Body of pancreas (tissue), 4 donors: ENCODE results near the gene ATG16L1.

ENCODE experiments used
- CTCF ChIP-seq, 7 experiments: fragments of 450-650 bp in 4 of 7; fragments of 200-600 bp in 3 of 7; sonication (generic) in 3 of 7; IDR thresholded peaks; one replicate each; pipeline ENCODE4 v1.5.1; 2016 to 2019; ENCODE audit warnings: antibody characterized with exemption in 7 of 7
- POLR2A ChIP-seq, 3 donors: fragments of 450-650 bp; IDR thresholded peaks; one replicate each; pipeline ENCODE4 v1.6.1; 2016; ENCODE audit warnings: antibody characterized with exemption in 3 of 3, mild to moderate bottlenecking in 2 of 3

- TF ChIP-seq POLR2A (IDR thresholded peaks at IDR 0.05) (no peak), CTCF (IDR thresholded peaks at IDR 0.05) (no peak)
These were observed 30.1 kb downstream of the ATG16L1 start for GRCh38 chr2:233281553-233281952.
